ENCODE data around the gene RAI14.

Gene RAI14

DNA sequence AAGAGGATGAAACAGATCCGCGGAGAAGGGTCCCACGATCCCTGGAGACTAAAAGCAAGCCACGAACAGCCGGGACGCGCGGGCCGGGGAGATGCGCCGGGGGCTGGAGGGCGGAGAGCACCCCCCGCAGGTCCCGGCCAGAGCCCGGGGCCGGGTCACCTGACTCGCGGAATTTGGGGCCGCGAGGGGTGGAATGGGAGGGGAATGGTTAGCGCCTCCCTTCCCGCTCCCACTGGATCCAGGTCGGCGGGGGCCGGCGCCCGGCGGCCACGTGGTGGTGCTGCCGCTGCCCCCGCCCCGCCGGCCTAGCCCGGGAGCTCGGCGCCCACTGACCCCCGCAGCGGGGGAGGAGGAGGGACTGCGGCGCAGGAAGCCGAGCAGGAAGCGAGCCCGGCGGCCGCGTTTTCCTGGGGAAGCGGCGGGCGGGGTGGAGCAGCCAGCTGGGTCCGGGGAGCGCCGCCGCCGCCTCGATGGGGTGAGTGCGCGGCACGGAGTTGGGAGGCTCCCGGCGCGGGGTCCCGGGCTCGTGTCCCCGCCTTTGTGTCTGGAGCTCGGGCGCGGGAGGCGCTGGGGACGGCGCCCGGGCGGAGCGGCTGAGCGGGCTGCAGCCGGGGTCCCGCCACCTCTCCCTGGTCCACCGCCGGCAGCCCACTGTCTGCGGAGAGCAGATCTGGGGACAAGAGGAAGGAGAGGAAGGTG lies at the start of gene RAI14:
Gene RAI14 (plus strand): TSS at position 328 of the 699 bp plus-strand sequence. CDS start 30,592 bp downstream, outside the sequence.
- DNase-seq (ENCODE audit: low read depth): no peak

DNA sequence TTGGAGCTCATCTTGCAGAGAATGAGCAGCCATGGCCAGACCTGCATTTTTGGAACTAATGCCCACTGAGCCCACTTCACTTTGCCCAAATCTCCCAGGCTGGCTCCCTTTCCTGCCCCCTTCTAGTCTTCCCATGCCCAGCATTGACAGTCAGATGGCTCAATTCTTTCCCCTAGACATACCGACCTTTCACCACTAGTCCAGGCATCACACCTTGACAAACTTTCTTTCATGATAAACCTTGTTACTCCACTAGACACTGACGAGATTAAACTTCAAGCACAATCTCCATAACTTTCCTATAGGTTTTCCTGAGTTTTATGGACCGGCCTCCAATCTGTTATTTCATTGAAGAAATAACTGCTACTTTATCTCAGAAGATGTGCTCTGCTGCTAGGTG lies 47.8 kb upstream of the RAI14 start:
- no peak for DNase-seq (ENCODE audit: low read depth)

- DNase-seq (ENCODE audit: low read depth): no peak
These were observed 47.1 kb upstream of the RAI14 start for GRCh38 chr5:34608859-34609648.

DNA sequence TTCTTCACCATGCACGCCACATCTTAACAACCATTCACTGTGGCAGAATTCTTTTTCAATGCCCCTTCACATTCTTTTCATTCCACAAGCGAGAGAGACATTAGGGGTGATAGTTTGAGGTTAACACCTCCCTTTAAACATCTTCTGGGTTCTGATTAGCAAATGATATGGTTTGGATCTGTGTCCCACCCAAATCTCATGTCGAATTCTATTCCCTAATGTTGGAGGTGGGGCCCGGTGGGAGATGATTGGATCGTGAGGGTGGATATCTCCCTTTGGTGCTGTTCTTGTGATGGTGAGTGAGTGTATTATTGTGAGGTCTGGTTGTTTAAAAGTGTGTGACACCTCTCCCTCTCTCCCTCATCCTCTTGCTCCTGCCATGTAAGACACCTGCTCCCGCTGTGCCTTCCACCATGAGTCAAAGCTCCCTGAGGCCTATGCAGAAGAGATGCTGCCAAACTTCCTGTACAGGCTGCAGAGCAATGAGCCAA lies 46.1 kb upstream of the RAI14 start:
- no peak for DNase-seq (ENCODE audit: low read depth)

- DNase-seq (ENCODE audit: low read depth): no peak
These were observed 45.6 kb upstream of the RAI14 start for GRCh38 chr5:34610546-34610945.

DNA sequence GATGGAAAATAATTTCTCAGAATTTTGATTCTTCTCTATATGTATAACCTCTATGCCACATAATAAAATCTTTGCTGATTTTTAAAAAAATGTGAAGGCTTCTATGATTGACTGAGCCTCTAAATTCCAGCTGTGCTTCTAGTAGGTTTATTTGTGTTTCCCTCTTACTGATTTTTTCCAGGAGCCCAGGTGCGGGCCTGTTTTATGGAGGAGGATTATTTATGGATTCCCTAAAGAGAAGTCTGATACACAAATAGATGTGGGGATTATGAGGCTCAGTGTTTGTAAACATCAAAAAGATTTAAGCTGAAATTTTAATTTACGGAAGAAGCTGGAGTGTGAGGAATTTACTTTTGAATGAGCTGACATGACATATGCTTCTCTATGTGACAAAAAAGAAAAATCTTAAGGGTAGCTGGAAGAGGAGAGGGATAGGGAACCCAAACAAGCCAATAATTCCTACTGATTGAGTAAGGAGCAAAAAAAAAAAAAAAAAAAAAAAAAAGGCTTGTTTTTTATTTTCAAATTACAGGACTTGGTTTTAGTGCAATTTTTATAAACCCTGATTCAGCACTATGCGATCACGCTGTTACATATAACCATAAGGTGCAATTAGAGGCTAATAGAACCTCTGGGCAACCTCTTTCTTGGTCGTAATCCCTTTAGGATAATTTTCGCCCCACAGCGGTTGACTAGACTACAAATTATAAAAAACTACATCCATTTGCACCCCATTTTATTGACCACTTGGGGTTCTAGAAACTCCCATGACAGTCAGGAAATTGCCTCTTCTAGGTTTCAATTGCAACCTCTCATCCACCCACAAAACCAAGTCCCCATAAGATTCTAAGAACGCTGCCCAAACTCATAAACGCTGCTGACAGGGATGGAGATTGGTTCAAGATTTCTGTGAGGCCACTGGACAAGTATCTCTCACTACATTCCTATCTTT lies 44.4 kb upstream of the RAI14 start:
- DNase-seq (ENCODE audit: low read depth): no peak

DNA sequence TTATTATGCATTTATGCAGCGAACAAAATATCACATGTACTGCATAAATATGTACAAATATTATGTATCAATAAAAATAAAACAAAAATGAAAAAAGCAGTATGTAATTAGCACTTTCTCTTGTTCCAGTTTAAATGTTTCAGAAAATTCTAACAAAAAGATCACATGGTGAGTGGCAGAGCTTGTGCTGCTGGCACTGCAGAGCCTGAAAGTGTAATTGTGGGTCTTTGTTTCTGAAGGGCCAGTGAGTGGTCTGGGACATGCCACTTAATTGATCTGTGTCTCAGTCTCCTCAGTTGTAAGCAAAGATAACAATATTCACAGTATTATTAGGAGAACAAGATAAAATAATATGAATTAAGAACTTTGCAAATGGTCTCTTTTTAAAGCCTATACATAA lies 39.5 kb upstream of the RAI14 start:
- no peak for DNase-seq (ENCODE audit: low read depth)

DNA sequence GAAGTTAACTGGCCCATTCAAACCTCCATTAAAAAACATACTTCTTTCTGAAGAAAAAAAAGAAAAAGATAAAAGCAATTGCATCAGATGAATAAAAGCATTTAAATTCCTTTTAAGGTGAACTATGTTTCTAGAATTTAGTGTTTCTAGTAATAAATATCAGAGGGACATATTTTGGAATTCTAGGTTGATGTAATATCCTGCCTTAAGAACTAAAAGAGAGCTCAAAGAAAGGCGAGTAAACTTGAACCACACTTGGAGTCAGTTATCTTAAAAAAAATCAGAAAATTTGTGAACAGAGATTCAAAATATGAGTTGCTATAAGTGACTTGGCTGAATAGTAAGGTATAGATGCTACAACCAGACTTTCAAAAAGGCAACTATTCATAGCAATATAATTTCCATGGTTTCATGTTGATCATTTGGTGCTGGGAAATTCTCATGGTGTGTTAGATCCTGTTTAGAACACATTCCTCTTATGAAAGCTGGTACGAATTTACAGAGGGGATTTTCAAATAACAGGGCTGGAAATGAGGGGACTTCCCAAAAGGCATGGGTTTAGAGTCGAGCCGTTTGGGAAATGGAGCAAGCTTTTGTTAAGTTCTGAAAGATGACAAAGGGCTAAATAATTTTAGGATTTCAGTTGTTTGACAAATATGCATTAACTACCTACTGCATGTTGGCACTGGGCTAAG lies 37.6 kb upstream of the RAI14 start:
- no peak for DNase-seq (ENCODE audit: low read depth)

- no peak for DNase-seq (ENCODE audit: low read depth)
These were observed 35.9 kb upstream of the RAI14 start for GRCh38 chr5:34620185-34620584.

DNA sequence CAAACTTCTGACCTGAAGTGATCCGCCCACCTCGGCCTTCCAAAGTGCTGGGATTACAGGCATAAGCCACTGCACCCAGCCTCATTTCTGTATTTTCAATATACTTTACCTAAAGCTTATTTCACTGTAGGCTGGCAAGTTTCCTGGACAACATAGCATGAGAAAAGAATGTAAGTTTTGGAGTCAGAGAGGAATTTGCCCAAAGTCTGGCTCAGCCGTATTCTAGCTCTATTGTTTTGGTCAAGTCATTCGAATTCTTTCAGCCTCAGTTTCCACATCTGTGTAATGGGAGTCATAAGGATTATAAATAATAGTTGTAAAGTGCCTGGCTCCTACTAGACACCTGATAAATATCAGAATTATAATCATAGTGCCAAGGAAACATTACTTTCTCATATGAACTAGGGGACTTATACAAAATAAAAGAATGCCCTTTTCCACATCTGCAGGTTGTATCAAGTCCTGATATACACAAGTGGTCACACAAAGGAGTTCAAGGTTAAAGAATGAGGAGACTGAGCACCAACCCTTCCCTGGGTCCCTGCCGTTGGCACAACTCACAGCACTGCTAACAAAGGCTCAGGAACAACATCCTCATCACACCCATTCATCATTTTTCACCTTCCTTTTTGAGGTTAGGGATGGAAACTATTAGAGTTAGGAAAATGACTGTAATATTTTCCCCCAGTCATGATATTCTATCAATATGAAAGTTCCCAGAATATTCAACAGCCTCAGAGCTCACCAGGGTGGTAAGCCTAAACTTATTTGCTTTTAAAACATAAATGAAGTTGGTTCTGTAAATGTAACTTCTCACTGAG lies 34.6 kb upstream of the RAI14 start:
- DNase-seq (ENCODE audit: low read depth): no peak

- DNase-seq (ENCODE audit: low read depth): no peak
These were observed 34.1 kb upstream of the RAI14 start for GRCh38 chr5:34622098-34622400.

DNA sequence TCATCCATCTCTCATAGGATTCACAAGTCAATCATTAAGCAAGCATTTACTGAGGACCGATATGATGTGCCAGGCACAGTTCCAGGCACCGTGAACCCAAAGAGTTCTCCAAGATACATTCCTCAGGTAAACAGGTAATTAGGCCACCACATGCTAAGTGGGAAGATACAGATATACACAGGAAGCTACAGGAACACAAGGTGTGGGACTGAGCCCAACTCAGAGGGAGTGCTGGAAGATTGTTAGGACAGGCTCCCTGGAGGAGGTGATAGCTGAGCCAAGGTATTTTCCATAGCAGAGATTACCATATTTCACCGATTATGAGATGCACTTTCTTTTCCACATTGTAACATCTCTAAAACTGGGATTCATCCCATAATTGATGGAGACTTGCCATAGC lies 31.4 kb upstream of the RAI14 start:
- DNase-seq (ENCODE audit: low read depth): no peak

DNA sequence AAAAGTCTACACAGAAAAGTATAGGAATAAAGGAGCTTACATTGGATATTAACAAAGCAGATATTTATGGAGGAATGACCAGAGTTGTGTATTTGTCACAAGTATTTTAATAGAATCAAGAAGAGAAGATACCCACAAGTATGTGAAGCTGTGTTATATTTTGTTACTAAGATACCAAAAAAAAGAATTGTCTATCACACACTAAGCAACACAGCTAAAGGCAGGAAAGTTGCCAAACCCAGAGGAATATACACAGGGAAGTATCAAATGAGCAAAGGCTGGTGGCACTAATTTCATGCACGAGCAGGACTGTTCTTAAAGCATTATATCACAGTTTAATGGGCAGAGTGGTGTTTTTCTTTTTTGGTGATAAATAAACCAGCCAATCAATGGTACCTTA lies 30.9 kb upstream of the RAI14 start:
- no peak for DNase-seq (ENCODE audit: low read depth)

GRCh38 chr5:34626036-34626435 lies 30.1 kb upstream of the RAI14 start:
- DNase-seq (ENCODE audit: low read depth): no peak

- no peak for DNase-seq (ENCODE audit: low read depth)
These were observed 29.4 kb upstream of the RAI14 start for GRCh38 chr5:34626751-34627150.

GRCh38 chr5:34627794-34628193 lies 28.3 kb upstream of the RAI14 start:
- no peak for DNase-seq (ENCODE audit: low read depth)

DNA sequence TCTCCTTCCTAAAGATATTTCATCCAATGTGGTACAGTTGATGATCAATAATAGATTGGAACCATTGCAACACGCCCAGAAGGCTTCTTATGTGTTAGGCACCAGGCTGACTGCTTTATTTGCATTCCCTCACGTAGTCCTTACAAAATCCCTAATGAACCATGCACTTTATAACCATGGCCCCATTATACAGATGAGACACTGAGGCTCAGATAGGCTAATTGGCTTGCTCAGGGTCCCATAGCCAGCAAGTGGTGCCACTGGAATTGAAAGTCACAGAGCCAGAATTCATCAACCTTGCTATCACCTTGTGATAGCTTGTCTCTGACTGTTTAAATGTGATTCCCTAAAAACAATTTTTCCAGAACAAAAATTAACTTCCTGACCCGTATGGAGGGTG lies 27.8 kb upstream of the RAI14 start:
- DNase-seq (ENCODE audit: low read depth): no peak

DNA sequence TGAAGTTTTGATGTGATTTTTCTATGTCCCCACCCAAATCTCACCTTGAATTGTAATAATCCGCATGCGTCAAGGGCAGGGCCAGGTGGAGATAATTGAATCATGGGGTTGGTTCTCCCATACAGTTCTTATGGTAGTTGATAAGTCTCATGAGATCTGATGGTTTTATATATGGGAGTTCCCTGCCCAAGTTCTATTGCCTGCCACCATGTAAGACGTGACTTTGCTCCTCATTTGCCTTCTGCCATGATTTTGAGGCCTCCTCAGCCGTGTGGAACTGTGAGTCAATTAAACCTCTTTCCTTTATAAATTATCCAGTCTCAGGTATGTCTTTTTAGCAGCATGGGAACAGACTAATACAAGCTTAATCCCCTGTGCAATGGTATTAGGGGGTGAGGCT lies 25.5 kb upstream of the RAI14 start:
- no peak for DNase-seq (ENCODE audit: low read depth)

DNA sequence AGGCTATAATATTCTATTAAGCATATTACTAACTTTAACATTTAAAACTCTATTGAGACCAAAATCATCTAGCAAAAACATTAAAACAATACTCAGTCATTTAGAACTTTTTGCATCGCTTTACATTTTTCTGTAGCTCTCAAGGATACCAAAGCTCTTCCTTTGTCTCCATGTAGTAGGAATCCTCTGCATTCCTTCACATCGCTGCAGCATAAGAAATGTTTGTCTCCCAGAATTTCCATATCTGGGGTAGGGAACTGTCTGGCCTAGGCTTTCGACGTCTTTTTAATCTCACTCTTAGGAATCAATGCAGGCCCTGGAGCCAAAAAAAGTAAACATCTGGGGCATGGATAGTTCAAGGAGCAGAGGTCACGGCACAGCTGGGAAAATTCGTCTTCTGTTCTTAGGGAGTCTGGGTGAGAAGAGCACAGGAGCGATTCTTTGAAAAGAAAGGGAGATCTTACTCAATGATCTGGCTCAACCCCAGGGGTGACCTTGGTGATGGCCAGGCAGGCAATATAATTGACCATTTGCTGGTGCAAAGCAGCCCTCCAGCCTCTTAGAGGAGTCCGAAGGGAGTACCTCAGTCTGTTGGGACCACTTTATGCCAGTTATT lies 23.2 kb upstream of the RAI14 start:
- no peak for DNase-seq (ENCODE audit: low read depth)

GRCh38 chr5:34639852-34640626 lies 16.1 kb upstream of the RAI14 start:
- DNase-seq (ENCODE audit: low read depth): no peak
